DND-41 (cell line): ENCODE measurements around the gene PRORP.

ENCODE experiments used
- EZH2 ChIP-seq: IDR thresholded peaks from 3 replicates; pipeline ENCODE4 v1.6.1; 2012; ENCODE audit warnings: borderline replicate concordance, low read depth, mild to moderate bottlenecking, moderate library complexity, low read length, inconsistent platforms; ENCODE audit not compliant: severe bottlenecking
- TF ChIP-seq, protein P1 (sequence below): IDR thresholded peaks from 2 replicates; pipeline ENCODE4 v1.5.1; 2012; ENCODE audit warnings: borderline replicate concordance, low read length, moderate library complexity, mild to moderate bottlenecking; ENCODE audit not compliant: poor library complexity, severe bottlenecking; ENCODE audit errors: extremely low read depth

DNA sequence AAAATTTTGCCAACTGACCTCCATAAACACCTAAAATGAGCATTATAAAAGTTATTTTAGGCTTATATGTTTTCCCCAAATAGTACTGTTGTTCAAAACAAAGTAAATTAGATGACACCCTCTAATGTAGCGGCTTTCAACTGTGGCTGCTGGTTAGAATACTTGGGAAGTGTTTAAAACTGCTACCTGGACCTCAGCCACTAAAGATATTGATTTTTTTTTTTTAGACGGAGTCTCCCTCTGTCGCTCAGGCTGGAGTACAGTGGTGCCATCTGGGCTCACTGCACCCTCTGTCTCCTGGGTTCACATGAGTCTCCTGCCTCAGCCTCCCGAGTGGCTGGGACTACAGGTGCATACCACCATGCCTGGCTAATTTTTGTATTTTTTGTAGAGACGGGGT is 16.2 kb downstream of the PRORP start:
- TF ChIP-seq, protein P1, sequence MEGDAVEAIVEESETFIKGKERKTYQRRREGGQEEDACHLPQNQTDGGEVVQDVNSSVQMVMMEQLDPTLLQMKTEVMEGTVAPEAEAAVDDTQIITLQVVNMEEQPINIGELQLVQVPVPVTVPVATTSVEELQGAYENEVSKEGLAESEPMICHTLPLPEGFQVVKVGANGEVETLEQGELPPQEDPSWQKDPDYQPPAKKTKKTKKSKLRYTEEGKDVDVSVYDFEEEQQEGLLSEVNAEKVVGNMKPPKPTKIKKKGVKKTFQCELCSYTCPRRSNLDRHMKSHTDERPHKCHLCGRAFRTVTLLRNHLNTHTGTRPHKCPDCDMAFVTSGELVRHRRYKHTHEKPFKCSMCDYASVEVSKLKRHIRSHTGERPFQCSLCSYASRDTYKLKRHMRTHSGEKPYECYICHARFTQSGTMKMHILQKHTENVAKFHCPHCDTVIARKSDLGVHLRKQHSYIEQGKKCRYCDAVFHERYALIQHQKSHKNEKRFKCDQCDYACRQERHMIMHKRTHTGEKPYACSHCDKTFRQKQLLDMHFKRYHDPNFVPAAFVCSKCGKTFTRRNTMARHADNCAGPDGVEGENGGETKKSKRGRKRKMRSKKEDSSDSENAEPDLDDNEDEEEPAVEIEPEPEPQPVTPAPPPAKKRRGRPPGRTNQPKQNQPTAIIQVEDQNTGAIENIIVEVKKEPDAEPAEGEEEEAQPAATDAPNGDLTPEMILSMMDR: no peak
- TF ChIP-seq EZH2: no peak
